K562 (cell line): ENCODE measurements around the gene SMAGP. TPM values are rescaled to one million over a fixed set of nuclear protein-coding genes. Genes with fewer than 3 reads are reported as not detected.

ENCODE experiments used
- ELK3 ChIP-seq: fragments of 450-650 bp; formaldehyde crosslinking; IDR thresholded peaks from 2 replicates; pipeline ENCODE4 v1.4.0; 2020; ENCODE audit warnings: mild to moderate bottlenecking
- REST ChIP-seq, 2 experiments: fragments of 450-650 bp; formaldehyde crosslinking in 1 of 2; IDR thresholded peaks; 2 replicates each; pipeline versions ENCODE4 v1.4.0 to v1.6.1; 2014 to 2020; ENCODE audit warnings: mild to moderate bottlenecking in 2 of 2, borderline replicate concordance in 1 of 2, low read depth in 1 of 2
- polyA plus RNA-seq, 8 experiments: library from polyadenylated mRNA; depleted of rRNA in 4 of 8; stranded (reverse) in 5 of 8; unstranded in 3 of 8; fragments of >200 nt; fragmentation: Nextera tagmentation in 2 of 8; fragmentation: Illumina TruSeq in 1 of 8; extraction: Ambion mirVana in 2 of 8; extraction: Trizol in 1 of 8; gene quantifications; 2 replicates each; pipeline versions ENCODE4 v1.2.1 to v1.2.3, GENCODE V29; 2011 to 2014; ENCODE audit warnings: inconsistent platforms in 1 of 8, missing spikeins in 1 of 8
- total RNA-seq, 7 experiments: library from RNA; depleted of rRNA in 6 of 7; stranded (reverse); fragments of >200 nt in 6 of 7; fragmentation: Illumina TruSeq in 2 of 7; extraction: Trizol in 2 of 7; gene quantifications; 2 replicates each; pipeline versions ENCODE4 v1.2.1 to v1.2.3, GENCODE V29; 2011 to 2021; ENCODE audit warnings: low replicate concordance in 1 of 7
- TF ChIP-seq, protein P1 (sequence below): sonication (generic); formaldehyde crosslinking; IDR thresholded peaks from 2 replicates; pipeline ENCODE4 v1.8.1; 2023; ENCODE audit warnings: mild to moderate bottlenecking, missing genetic modification reagents
- TF ChIP-seq, protein P2 (sequence below): fragments of 450-650 bp; IDR thresholded peaks from 2 replicates; pipeline ENCODE4 v1.6.1; 2017; ENCODE audit warnings: antibody characterized with exemption, mild to moderate bottlenecking
- TF ChIP-seq, protein P3 (sequence below): fragments of 450-650 bp; IDR thresholded peaks from one replicate; pipeline ENCODE4 v1.6.1; 2018; ENCODE audit warnings: mild to moderate bottlenecking, moderate library complexity; ENCODE audit not compliant: partially characterized antibody

The SMAGP gene
- total and polyA plus RNA-seq, 9 of the 15 experiments (the other 6 are each of a cell fraction or from before 2014, with no cell fraction given), result 23.1 to 62.3 (median 29.9) TPM

- TF ChIP-seq, protein P1, sequence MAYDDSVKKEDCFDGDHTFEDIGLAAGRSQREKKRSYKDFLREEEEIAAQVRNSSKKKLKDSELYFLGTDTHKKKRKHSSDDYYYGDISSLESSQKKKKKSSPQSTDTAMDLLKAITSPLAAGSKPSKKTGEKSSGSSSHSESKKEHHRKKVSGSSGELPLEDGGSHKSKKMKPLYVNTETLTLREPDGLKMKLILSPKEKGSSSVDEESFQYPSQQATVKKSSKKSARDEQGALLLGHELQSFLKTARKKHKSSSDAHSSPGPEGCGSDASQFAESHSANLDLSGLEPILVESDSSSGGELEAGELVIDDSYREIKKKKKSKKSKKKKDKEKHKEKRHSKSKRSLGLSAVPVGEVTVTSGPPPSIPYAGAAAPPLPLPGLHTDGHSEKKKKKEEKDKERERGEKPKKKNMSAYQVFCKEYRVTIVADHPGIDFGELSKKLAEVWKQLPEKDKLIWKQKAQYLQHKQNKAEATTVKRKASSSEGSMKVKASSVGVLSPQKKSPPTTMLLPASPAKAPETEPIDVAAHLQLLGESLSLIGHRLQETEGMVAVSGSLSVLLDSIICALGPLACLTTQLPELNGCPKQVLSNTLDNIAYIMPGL (CRISPR knock-in tag), result no peak
- TF ChIP-seq, protein P2, sequence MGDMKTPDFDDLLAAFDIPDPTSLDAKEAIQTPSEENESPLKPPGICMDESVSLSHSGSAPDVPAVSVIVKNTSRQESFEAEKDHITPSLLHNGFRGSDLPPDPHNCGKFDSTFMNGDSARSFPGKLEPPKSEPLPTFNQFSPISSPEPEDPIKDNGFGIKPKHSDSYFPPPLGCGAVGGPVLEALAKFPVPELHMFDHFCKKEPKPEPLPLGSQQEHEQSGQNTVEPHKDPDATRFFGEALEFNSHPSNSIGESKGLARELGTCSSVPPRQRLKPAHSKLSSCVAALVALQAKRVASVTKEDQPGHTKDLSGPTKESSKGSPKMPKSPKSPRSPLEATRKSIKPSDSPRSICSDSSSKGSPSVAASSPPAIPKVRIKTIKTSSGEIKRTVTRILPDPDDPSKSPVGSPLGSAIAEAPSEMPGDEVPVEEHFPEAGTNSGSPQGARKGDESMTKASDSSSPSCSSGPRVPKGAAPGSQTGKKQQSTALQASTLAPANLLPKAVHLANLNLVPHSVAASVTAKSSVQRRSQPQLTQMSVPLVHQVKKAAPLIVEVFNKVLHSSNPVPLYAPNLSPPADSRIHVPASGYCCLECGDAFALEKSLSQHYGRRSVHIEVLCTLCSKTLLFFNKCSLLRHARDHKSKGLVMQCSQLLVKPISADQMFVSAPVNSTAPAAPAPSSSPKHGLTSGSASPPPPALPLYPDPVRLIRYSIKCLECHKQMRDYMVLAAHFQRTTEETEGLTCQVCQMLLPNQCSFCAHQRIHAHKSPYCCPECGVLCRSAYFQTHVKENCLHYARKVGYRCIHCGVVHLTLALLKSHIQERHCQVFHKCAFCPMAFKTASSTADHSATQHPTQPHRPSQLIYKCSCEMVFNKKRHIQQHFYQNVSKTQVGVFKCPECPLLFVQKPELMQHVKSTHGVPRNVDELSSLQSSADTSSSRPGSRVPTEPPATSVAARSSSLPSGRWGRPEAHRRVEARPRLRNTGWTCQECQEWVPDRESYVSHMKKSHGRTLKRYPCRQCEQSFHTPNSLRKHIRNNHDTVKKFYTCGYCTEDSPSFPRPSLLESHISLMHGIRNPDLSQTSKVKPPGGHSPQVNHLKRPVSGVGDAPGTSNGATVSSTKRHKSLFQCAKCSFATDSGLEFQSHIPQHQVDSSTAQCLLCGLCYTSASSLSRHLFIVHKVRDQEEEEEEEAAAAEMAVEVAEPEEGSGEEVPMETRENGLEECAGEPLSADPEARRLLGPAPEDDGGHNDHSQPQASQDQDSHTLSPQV, result peak; percentile 89
- 0 out of 2 replicates have a peak, but pooled peaks have one; percentile 39 for TF ChIP-seq ELK3 (CRISPR knock-in tag)
- TF ChIP-seq, protein P3, sequence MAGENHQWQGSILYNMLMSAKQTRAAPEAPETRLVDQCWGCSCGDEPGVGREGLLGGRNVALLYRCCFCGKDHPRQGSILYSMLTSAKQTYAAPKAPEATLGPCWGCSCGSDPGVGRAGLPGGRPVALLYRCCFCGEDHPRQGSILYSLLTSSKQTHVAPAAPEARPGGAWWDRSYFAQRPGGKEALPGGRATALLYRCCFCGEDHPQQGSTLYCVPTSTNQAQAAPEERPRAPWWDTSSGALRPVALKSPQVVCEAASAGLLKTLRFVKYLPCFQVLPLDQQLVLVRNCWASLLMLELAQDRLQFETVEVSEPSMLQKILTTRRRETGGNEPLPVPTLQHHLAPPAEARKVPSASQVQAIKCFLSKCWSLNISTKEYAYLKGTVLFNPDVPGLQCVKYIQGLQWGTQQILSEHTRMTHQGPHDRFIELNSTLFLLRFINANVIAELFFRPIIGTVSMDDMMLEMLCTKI, result no peak
- peak; percentile 41; the same call in 1 of the 2 replicates for TF ChIP-seq REST (IDR thresholded peaks at IDR 0.05; ENCODE audit: borderline replicate concordance)
- TF ChIP-seq REST (CRISPR knock-in tag; IDR thresholded peaks at IDR 0.05; ENCODE audit: low read depth), result 0 out of 2 replicates have a peak, but pooled peaks have one; percentile 24
These were observed 23.9 kb downstream of the SMAGP start (continued) for GRCh38 chr12:51246254-51246853.
